Testis (tissue), 3 donors: ENCODE results near the gene SERTAD2. TPM values are rescaled to one million over a fixed set of nuclear protein-coding genes. Genes with fewer than 3 reads are reported as not detected.
A peak's percentile ranks its signal among the peaks of the same experiment; 100 is the strongest.

Experiments
- DNase-seq: peaks from one replicate; pipeline ENCODE4 v3.0.0-alpha.2; 2019
- H3K27ac ChIP-seq, 2 donors: fragments of 200-600 bp; sonication (generic); one replicate each; pipeline ENCODE4 v1.5.1; 2019
- H3K27me3 ChIP-seq: fragments of 200-600 bp; sonication (generic); one replicate; pipeline ENCODE4 v1.5.1; 2019
- H3K36me3 ChIP-seq: fragments of 200-600 bp; sonication (generic); one replicate; pipeline ENCODE4 v1.5.1; 2017; ENCODE audit warnings: low read depth; ENCODE audit errors: missing control alignments
- H3K4me1 ChIP-seq: fragments of 200-600 bp; sonication (generic); one replicate; pipeline ENCODE4 v1.5.1; 2019
- H3K4me3 ChIP-seq, 2 donors: fragments of 200-600 bp; sonication (generic); one replicate each; pipeline ENCODE4 v1.5.1; 2017 to 2019
- H3K9me3 ChIP-seq: fragments of 200-600 bp; sonication (generic); one replicate; pipeline ENCODE4 v1.5.1; 2017
- POLR2A ChIP-seq: fragments of 450-650 bp; IDR thresholded peaks from one replicate; pipeline ENCODE4 v1.6.1; 2017; ENCODE audit warnings: antibody characterized with exemption, mild to moderate bottlenecking, moderate library complexity
- WGBS, 2 donors: methylation state at CpG; one replicate each; pipeline ENCODE4 v1.1.5; 2018; 5-methylcytosine and 5-hydroxymethylcytosine counted together
- intact Hi-C: fragments of 100-400 bp; cut with DNase I; formaldehyde crosslinking; loops from one replicate; pipeline ENCODE4 v1.15.1; 2023; ENCODE audit warnings: low total_unique reads
- polyA plus RNA-seq: library from polyadenylated mRNA; stranded (reverse); fragments of 350-450 nt; fragmentation: Illumina TruSeq; extraction: RNeasy Lipid Tissue Mini Kit (QIAGEN cat#74804); gene quantifications from one replicate; pipeline ENCODE4 v1.2.3, GENCODE V29; 2014; ENCODE audit warnings: low read depth, low replicate concordance; ENCODE audit not compliant: insufficient read depth
- total RNA-seq, 2 donors: library from RNA; depleted of rRNA; stranded (reverse); fragments of >200 nt; gene quantifications; one replicate each; pipeline ENCODE4 v1.2.3, GENCODE V29; 2016
- TF ChIP-seq, protein P1 (sequence below), 3 experiments: fragments of 450-650 bp in 2 of 3; fragments of 200-600 bp in 1 of 3; sonication (generic) in 1 of 3; IDR thresholded peaks; one replicate each; pipeline ENCODE4 v1.5.1; 2016 to 2019; ENCODE audit warnings: antibody characterized with exemption in 3 of 3, mild to moderate bottlenecking in 2 of 3, moderate library complexity in 1 of 3

SERTAD2 gene
- total and polyA plus RNA-seq, 3 donors from 2014 or later = 24.8 to 41.7 (median 41.4) TPM

DNA sequence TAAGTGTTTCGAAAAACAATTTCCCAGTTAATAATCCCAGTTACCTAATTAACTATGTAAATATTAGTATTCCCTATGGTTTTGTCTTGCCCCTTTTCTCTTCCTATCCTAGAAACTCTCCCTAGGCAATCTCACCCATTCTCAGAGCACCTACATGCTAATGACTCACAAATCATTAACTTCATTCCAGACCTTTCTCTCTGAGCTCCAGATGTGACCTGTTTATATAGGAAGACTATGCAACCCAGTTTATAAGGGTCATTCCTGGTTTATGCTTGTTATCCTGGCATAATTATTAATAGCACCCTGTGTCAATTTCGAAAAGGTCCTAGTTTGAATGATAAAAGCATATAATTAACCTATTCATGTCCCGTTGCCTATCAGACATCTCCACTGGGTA, 14.8 kb upstream of the SERTAD2 start:
- no peak for DNase-seq
- WGBS, 2 donors = 87 to 89% methylated on average over 3 of the region's 3 CpGs
- H3K27ac ChIP-seq = no peak overlapping the region
- peaks cover 19% of the 10 kb centered on the region for H3K4me1 ChIP-seq
- intact Hi-C loops = no loop called here
- TF ChIP-seq POLR2A = no peak
- TF ChIP-seq, protein P1, sequence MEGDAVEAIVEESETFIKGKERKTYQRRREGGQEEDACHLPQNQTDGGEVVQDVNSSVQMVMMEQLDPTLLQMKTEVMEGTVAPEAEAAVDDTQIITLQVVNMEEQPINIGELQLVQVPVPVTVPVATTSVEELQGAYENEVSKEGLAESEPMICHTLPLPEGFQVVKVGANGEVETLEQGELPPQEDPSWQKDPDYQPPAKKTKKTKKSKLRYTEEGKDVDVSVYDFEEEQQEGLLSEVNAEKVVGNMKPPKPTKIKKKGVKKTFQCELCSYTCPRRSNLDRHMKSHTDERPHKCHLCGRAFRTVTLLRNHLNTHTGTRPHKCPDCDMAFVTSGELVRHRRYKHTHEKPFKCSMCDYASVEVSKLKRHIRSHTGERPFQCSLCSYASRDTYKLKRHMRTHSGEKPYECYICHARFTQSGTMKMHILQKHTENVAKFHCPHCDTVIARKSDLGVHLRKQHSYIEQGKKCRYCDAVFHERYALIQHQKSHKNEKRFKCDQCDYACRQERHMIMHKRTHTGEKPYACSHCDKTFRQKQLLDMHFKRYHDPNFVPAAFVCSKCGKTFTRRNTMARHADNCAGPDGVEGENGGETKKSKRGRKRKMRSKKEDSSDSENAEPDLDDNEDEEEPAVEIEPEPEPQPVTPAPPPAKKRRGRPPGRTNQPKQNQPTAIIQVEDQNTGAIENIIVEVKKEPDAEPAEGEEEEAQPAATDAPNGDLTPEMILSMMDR (IDR thresholded peaks at IDR 0.05) = no peak
- H3K9me3 ChIP-seq = no peaks in the 10 kb centered on the region
- no peak overlapping the region for H3K4me3 ChIP-seq
- H3K27me3 ChIP-seq = no peaks in the 10 kb centered on the region
- no peaks in the 10 kb centered on the region for H3K36me3 ChIP-seq

DNA sequence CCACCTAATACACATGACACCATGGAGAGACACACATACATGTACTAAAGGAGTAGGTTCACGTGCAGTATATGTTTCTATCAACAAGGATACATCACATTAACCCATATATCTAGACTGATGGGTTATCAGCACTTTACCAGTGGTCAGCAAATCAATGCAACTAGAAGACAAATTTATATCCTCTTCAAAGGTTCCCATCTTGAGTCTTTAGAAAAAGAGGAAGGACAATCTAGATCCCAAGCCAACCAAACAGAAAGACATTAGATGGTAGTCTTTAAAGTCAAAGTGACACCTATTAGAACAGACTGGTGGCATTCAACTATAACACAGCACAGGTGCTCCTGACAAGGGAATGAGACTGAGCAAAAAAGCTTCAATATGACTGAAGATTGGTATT, 13.8 kb upstream of the SERTAD2 start:
- H3K36me3 ChIP-seq = no peaks in the 10 kb centered on the region
- H3K4me1 ChIP-seq = peaks cover 19% of the 10 kb centered on the region
- DNase-seq = no peak
- intact Hi-C loops = no loop called here
- H3K27me3 ChIP-seq = no peaks in the 10 kb centered on the region
- H3K9me3 ChIP-seq = no peaks in the 10 kb centered on the region
- 82 to 89% methylated on average over 1 of the region's 1 CpG for WGBS, 2 donors
- H3K27ac ChIP-seq = peak overlapping the region; percentile 18 to 55
- no peak for TF ChIP-seq POLR2A
- TF ChIP-seq, protein P1 (IDR thresholded peaks at IDR 0.05) = no peak
- H3K4me3 ChIP-seq = no peak overlapping the region

DNA sequence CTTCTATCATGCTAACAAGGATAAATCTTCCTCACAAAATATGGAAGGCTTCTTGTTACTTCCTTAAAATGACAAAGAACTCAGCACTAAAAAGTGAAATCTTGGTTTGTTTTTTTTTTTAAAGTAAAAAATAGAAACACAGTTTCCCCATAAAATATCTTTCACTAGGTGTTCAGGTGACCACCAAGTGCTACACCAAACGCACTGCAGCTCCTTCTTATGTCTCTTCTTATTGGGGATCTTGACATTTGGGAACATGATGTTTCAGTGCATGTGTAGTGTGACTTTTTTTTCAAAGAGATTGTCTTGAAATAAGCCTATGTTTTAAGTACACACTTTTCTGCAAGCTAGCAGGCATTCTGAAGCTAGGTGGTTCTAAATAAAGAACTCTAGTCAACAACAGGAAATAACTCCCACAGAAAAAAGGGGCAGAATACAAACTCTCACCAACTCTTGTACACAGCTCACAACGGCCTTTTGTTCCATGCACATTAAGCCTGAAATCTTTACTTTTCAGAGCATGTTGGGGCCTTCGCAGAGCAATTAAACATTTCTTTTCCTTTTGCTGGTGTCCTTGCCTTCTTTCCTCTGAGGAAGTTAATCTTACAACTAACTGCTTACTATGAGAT, 13.2 kb upstream of the SERTAD2 start:
- TF ChIP-seq POLR2A = no peak
- TF ChIP-seq, protein P1 (IDR thresholded peaks at IDR 0.05) = no peak
- H3K36me3 ChIP-seq = no peaks in the 10 kb centered on the region
- H3K27ac ChIP-seq = peak overlapping the region; percentile 18 to 55
- H3K4me1 ChIP-seq = peaks cover 19% of the 10 kb centered on the region
- H3K4me3 ChIP-seq = no peak overlapping the region
- H3K27me3 ChIP-seq = no peaks in the 10 kb centered on the region
- WGBS, 2 donors = 18 to 30% methylated on average over 3 of the region's 3 CpGs
- DNase-seq = no peak
- intact Hi-C loops = no loop called here
- no peaks in the 10 kb centered on the region for H3K9me3 ChIP-seq

DNA sequence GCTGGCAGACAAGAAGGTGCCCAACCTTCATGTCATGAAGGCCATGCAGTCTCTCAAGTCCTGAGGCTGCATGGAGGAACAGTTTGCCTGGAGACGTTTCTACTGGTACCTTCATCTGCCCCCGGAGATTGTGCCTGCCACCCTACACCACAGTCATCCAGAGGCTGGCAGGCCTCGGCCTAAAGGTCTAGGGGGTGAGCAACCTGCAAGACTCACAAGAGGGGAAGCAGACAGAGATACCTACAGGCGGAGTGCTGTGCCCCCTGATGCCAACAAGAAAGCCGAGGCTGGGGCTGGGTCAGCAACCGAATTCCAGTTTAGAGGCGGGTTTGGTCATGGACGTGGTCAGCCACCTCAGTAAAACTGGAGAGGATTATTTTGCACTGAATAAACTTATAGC, 12.0 kb upstream of the SERTAD2 start:
- Histone ChIP-seq H3K9me3 (no peaks in the 10 kb centered on the region), H3K27me3 (no peaks in the 10 kb centered on the region), H3K27ac (no peak overlapping the region), H3K36me3 (no peaks in the 10 kb centered on the region), H3K4me3 (no peak overlapping the region), H3K4me1 (peaks cover 19% of the 10 kb centered on the region)
- no peak for DNase-seq
- intact Hi-C loops = no loop called here
- 79 to 80% methylated on average over 5 to 8 of the region's 8 CpGs for WGBS, 2 donors
- TF ChIP-seq, protein P1 (IDR thresholded peaks at IDR 0.05) = no peak
- TF ChIP-seq POLR2A = no peak

DNA sequence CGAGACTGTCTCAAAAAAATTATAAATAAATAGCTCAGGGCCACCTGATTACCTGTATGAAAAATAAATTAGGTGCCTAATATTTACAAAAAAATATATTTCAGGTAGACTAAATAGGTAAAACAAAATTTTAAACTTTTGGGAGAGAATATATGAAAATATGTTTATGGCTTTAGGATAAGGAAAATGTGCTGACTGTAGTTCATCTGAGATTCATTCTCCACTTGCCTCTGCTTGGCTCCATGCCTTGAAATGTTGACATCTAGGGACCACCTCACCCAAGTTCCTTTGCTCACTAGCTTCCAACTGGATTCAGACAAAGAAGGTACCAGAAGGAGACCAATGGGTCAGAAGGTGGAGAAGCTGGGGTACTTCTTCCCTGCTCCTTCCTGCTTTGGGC, 9.7 kb upstream of the SERTAD2 start:
- H3K4me1 ChIP-seq = peaks cover 19% of the 10 kb centered on the region
- no peak overlapping the region for H3K4me3 ChIP-seq
- intact Hi-C loops = no loop called here
- 95 to 100% methylated on average over 1 of the region's 1 CpG for WGBS, 2 donors
- no peak overlapping the region for H3K27ac ChIP-seq
- DNase-seq = no peak
- TF ChIP-seq, protein P1 (IDR thresholded peaks at IDR 0.05) = no peak
- no peak for TF ChIP-seq POLR2A
- no peaks in the 10 kb centered on the region for H3K9me3 ChIP-seq
- no peaks in the 10 kb centered on the region for H3K27me3 ChIP-seq
- H3K36me3 ChIP-seq = no peaks in the 10 kb centered on the region
